Cardiac septum (tissue), 1 donor: Measurements from ENCODE around the gene HERC3. TPM values are rescaled to one million over a fixed set of nuclear protein-coding genes. Genes with fewer than 3 reads are reported as not detected.

ENCODE experiments used
- DNase-seq: peaks from one replicate; pipeline ENCODE4 v3.0.0-alpha.2; 2020; ENCODE audit warnings: low spot score
- intact Hi-C: fragments of 100-400 bp; cut with DNase I; formaldehyde crosslinking; loops from one replicate; pipeline ENCODE4 v1.14.0; 2022
- total RNA-seq: library from RNA; stranded (reverse); fragmentation: NEBNext Ultra II Directional; extraction: Animal tissue kit (Norgen Biotek cat#: 25700); gene quantifications from one replicate; pipeline ENCODE4 v1.2.1, GENCODE V29; 2021
- donor health status: DM: no; HTN: no; CAD: no.

The HERC3 gene
- total RNA-seq, 1 donor from 2014 or later, result 46.3 TPM

DNA sequence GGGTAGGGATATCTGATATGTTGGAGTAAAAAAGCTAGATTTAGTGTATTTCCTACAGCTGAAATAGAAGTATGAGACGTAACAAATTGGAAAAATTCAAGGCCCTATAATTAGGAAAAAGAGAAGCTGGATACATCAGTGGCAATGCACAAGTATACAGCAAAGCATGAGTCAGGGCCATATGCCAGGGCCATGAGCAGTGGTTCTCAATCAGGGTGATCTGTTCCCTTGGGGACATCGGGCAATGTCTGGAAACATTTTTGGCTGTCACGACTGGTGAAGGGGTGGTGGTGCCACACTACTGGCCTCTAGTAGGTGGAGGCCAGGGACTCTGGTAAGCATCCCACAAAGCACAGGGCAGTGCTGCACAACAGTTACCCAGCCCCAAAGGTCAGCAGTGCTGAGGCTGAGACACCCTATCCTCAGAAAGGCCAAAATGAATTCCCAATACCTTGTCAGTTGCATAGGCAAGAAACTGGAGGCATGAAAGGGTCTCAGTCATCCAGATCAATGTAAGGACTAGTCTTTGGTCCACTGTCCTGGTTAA lies 142.2 kb downstream of the HERC3 start:
- intact Hi-C loops, result no loop called here
- DNase-seq, result no peak

DNA sequence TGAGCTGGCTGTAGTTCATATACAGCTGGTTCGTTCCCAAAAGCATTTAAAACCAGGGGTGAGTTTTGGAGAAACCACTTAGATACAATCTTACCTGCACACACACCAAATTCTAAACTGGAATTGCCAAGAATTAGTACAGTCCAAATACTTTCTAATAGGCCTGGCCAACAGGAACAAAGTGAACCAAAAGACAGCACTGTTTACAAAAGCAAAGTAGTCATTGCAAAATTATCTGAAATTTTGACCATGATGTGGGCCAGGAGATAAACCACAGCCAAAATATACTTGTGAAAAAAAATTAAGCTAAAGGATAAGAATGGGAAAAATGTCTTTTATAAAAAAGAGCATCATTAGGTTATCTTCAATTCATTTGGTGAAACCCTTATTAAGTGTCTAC lies 143.3 kb downstream of the HERC3 start:
- DNase-seq, result no peak
- intact Hi-C loops, result no loop called here

DNA sequence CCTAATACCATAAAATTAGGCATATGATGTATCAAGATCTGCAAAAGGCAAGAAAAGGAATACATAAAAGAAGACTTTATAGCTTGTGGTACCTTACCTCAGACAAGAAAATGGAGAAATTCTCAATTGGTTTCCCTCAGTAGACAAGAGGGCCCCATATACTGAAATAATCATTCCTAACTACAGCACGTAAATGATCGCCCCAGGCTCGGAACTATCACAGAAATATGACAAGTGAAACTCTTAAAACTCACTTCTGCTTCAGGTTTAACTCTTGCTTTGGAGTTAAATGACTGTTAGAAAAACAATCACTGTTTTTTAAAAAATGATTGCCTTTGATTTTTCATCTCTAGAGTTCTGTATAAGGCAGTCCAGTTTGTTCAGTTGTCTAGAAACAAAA lies 144.0 kb downstream of the HERC3 start:
- intact Hi-C loops, result no loop called here
- no peak for DNase-seq

DNA sequence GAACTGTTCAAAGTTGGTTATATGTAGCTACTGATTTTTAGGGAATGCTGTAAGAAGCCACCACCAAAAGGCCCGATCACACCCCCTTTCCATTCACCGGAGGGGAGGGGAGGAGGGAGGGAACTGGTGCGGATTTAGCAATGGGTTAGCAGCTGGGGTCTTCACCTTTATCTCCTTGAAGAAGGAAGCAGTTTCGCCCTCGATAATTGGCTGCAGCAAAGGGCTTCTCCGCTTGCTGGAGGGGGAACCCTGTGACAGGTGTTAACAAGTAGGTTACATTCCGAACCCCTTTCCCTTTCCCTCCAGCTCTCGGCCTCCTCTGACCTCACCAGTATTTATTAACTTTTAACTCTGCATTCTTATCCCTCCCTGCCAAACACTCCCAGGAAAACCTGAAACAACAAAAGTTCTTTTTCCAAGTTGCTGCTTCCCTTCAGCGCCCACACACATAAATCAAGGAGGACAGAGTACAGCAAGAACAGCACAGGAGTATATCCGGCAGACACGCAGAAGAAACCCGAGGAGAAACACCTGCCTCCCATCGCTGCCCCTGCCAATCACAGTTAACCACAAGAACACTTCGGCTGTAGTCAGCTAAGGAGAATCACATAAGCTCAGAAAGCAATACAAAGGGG lies 145.1 kb downstream of the HERC3 start:
- intact Hi-C loops, result no loop called here
- DNase-seq, result no peak

DNA sequence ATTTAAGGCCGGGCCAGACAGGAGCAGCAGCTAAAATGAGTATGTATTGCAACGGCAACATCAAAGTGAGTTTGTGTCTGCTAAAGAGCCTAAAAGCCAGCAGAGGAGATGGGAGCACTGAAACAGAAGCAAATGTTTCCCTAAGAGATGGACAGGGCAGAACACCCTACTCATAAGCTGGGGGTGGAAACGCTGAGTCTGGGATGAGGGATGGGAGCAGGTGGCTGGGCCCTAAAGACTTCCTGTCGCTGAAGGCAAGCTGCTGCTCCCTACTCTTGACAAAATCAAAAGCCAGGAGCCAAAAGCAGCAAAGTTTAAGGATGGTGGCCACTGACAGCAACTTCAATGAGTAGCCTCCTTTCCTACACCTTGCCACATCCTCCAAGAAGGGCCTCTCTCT lies 145.9 kb downstream of the HERC3 start:
- intact Hi-C loops, result no loop called here
- DNase-seq, result no peak

DNA sequence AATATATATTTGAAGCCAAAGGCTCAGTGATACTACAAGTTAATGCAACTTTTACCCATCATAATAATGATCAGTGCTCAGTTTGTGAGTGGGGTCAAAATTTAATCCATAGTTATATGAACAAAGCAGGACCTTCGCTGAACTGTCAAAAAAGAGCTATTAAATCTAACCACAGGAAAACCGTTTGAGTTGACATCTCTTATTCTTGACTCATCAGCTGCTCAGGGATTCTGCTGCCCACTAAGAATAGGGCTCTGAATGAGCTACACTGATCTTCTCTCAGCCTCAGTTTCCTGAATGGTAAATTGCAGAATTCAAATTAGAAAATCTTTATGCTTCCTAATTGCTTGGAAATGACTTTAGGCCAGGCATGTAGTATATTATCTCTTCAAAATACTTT lies 150.3 kb downstream of the HERC3 start:
- intact Hi-C loops, result no loop called here
- DNase-seq, result no peak

DNA sequence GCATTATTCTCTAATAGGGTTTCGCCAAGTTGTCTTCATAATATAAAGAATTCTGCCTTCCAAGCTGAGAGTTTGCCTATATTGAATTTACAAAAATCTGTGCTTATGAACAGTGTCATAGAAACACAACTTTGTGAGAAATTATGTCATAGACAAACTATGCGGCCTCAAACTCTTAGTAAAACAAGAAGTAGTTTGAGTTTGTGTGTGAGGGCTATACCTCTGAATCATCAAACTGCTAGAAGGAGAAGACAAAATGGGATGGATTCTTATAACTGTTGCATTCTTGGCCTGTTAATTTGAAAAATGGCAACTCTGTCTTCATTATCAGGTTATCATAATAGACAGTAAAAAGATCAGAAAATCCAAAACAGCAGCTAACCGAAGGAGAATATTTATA lies 151.4 kb downstream of the HERC3 start:
- DNase-seq, result no peak
- intact Hi-C loops, result no loop called here

DNA sequence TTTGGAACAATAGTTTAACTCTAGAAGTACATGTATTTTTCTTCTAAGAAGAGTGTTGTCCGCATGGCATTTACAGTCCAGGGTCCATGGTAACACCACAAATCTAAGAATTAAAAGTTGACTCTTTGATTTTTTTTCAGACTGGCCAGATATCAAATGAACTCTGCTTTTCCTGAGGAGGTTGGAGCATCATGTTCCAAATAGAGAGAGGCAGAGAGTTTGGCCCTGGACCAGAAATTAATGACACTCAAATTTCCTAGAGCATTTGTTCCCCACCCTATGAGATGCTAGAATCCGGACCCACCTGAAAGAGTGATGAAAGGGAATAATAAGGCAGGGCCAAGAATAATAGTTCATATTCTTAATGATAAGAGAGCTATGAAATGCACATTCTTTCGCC lies 152.3 kb downstream of the HERC3 start:
- intact Hi-C loops, result no loop called here
- DNase-seq, result no peak

DNA sequence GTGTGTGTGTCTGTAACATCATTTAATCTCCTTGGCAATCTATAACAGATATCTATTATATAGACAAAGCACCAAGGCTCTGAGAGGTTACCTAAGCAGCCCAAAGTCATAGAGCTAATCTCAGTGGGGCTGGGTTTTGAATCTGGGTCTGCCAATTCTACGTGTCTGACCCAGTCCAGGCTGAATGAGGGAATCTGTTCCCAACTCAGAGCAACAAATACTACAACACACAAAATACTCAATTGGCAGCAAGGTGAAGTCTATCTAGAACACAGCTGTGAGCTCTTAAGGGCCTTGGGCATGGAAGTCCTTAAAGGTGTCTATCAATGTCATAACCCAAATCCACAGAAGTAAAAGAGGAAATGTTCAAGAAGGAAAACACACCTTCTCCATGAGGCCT lies 152.9 kb downstream of the HERC3 start:
- intact Hi-C loops, result no loop called here
- no peak for DNase-seq

DNA sequence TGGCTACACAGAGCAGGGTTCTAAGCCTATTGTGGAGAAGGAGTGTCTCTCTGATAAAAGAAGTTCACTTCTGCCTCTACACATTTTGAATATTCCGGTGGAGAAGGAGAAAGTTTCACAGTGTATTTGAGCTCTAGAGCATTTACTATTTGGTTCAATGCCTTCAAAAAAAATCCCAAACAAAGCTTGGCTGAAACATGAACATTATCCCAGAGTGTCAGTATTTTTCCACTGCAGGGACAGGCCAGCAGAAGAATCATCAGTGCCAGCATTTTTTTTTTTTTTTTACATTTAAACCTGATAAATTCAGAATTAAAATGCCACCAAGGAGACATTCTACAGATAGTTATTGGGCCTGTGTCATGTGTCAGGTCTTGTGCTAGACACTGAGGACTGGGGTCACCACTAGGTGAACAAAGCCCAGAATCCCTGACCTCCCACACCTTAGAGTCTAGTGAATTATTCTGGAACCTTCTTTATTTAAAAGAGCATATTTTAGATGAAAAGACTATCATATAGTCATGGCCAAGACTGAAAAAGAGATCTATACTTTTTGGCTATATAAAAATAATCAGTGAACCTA lies 153.4 kb downstream of the HERC3 start:
- intact Hi-C loops, result no loop called here
- DNase-seq, result no peak

DNA sequence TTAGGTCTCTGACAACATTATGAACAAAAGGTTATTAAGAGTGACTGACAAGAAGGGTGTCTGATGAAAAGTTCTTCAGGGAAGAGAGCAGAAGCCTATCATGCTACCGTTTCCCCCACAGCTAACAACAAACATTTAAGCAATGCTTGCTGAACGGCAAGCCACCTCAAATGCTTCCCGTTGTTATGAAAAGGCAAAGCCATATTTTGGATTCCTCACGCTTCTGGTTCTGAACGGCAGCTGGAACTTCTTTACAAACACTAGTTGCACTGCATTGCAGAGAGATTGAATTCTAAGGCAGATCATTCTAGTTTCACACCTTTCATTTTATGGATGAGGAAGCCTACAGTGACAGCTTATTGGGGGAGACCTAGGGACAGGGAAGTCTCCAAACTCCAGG lies 153.9 kb downstream of the HERC3 start:
- DNase-seq, result no peak
- intact Hi-C loops, result no loop called here

DNA sequence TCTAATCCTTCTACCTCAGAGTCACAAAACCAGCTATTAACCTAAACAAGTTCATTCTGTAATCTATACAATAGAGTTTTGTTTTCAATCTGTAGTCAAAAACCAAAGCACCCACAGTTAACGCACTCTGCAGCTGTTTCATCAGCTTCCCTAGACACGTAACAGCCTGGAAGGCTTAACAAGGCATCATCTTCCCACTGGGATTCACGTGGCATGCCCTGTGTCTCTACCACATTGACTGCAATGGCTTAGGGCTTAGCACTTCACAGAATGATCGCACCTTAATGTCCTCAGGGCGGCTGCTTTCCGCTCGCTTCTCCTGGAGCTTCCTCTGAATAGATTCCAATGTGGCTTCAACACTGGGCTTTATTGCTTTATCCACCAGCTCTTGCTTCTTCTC lies 155.1 kb downstream of the HERC3 start:
- intact Hi-C loops, result no loop called here
- DNase-seq, result no peak

DNA sequence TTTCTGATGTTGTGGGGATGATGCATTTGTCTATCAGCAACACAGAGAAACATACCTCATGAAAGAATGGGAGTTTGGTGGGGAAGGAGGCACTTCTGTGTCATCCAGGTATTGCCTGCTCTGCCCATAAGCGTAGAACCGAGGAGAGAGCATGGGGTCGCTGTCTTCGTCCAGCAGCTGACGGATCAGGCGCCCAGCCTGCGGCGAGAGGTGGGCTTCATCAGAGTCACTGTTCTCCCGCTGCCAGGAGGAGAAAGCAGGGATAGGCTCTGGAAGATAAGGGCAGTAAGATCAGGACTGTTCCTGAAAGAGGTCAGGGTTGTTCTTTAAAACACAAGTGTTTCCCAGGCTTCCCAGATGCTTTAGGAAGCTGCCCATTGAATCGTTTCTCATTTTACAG lies 158.1 kb downstream of the HERC3 start:
- intact Hi-C loops, result no loop called here
- DNase-seq, result no peak

DNA sequence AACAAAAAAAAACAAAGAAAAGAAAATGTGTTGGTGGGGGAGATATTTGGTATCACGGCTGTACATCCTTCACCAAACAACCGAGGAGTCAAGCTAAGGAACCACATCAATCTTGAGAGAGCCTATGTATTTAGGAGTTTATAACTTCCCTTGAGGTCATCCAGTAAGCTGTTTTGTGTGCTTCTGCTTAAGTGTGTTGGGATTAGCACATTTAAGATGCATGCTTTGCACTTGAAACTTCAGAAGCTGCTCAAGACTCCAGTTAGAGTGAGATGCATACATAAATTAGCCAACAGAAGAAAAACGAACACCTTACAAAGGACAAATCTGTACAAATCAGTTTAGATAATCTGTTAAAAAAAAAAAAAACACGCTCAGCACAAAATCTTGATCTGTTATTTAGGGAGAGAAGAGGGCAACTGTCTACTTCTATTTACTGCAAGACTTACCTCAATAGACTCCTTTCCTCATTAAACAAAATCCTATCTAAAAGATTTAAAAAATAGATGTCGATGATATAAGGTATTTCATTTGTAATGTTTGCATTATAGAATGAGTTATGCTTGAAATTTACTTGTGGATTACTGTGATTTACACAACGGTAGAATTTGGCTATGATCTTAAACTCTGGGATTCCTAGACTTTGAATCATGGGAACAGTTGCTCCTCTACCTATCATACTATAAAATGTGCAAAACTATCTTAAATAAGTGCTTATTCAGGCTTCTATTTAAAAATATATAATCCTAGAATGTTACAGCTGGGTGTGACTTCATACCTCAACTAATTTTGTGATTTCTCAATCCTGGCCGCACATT lies 159.2 kb downstream of the HERC3 start:
- DNase-seq, result no peak
- intact Hi-C loops, result no loop called here

DNA sequence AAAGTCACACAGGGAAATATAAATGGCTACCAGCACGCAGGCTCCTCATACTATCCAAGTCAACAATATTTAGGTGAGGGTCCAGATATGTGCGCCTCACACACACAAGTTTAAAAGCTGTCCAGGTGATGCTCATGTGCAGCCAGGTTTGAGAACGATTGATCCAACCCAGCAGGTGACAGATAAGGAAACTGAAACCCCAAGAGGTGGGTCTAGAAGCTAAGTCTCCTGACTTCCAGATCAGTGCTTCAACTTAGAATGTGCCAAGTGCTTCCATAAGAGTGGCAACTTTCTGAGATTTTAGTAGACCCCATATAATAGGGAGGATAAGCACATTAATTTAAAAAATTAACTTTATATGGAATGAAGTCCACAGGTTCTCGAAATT lies 159.8 kb downstream of the HERC3 start:
- intact Hi-C loops, result no loop called here
- DNase-seq, result no peak

DNA sequence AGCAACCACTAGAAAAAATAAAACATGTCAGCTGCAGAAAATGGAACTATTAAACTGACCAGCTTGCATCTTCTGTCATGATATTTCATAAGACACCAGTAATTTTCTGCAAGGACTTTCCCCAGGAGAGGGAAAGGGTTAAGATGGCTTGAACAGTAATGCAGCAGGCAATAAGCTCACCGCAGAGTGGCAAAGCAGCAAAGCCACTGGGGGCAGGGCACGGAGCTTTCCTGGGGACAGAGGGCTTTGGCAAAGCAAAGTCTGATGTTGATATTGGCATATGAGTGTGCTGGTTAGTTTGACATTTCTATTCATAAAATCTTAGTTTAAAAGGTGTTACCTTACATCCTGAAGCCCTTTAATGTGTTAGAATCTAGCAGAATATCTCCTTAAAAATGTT lies 160.5 kb downstream of the HERC3 start:
- intact Hi-C loops, result no loop called here
- no peak for DNase-seq

DNA sequence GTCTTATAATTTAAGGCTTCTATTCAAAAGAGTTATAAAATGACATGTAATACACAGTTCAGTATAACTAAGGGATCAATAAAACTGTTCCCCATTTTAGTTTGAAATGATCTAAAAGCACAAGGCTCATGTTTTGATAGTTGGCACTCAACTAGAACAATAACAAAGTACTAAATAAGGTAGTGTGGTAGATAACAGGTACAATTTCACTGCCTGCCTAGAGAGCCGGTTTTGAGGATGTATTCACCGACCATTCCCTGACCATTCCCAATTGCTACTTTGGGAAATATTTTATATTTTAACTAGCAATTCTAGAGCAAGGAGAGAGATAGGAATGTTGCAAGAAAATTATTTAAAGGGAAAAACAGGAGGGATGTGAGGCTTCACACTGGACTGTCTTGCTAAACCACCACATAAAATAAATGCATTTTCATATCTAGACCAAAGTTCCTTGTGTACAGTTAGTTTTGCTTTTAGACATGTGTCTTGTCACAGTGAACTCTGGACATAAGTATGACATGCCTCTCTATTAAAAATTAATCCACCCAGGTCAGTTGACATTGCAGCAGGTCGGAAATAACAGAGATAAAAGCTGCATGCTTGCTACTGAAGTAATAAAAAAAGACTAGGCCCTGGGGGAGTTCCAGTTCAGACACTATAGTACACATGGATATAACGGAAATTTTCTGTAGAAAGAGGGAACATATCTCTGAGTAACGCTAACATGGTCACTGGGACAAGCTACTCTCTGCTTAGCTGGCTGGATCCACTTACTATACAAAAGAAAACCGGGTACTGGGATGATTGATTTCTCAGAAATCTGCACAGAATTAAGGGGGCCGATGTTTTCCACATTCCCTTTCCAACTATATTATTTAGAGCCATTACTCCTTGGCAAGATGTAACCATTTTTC lies 161.6 kb downstream of the HERC3 start:
- no peak for DNase-seq
- intact Hi-C loops, result no loop called here

DNA sequence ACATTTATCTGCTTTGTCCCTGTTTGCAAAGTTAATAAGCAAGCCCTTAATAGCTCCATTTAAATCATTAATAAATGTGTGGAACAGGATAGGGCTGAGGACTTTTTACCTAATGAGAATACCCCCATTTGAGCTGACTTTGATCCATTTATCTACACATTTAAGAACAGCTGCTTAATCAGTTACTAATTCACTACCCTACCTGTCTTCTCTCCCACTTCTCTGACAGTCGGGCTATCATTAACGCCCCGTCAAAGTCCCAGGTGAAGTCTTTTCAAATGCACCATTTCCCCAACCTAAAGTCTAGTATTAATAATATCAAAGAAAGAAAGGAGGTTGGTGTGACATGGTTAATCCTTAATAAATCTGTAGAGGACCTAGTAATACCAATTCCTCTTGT lies 162.5 kb downstream of the HERC3 start:
- intact Hi-C loops, result no loop called here
- no peak for DNase-seq

DNA sequence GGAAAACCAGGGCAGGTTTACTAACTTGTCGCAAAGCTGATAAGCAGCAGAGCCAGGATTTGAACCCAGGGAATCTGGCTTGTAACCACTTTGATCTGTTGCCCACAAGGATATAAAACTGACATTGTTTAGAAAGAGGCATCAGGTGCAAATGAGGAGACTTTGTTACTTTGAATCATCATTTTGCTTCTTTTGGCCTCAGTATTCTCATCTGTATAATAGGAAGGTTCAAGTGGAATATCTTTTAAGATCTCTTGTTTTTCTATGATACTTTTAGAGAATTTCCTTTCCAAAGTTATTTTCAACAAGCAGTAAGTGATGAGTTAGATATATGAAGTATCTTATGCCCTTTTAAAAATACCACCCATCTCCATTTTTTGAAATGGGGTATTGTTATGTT lies 163.2 kb downstream of the HERC3 start:
- intact Hi-C loops, result no loop called here
- DNase-seq, result no peak

DNA sequence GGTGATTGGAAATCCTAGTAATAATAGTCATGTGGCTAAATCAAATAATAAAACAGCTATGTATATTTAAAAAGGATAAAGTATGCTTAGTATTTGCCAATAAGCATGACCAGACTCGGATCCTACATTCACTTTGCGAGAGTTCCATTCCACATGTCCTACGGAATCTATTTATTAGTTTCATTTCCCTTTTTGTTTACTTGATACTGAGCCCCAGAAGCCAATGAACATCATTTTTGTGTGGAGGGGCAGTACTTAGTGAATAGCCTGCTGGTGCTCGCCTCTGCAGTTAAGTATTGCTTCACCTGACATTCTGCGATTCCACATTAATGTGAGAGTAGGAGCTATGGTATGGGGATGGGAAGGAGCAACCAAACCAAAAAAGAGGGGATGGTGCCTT lies 163.9 kb downstream of the HERC3 start:
- DNase-seq, result no peak
- intact Hi-C loops, result no loop called here
